NCI-H510A (cell line): ENCODE results near the gene LIN37.

ENCODE experiments used
- DNase-seq: peaks from one replicate; lab custom pipeline; 2025; lab: John Stamatoyannopoulos, UW

The LIN37 gene, protein sequence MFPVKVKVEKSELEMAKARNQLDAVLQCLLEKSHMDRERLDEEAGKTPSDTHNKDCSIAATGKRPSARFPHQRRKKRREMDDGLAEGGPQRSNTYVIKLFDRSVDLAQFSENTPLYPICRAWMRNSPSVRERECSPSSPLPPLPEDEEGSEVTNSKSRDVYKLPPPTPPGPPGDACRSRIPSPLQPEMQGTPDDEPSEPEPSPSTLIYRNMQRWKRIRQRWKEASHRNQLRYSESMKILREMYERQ

GRCh38 chr19:35748106-35749020 is at the start of gene LIN37:
Gene LIN37, plus strand, starts transcription at chr19:35748576. Its CDS starts 149 bp downstream, at chr19:35748725.
- DNase-seq = peak; percentile 96

DNA sequence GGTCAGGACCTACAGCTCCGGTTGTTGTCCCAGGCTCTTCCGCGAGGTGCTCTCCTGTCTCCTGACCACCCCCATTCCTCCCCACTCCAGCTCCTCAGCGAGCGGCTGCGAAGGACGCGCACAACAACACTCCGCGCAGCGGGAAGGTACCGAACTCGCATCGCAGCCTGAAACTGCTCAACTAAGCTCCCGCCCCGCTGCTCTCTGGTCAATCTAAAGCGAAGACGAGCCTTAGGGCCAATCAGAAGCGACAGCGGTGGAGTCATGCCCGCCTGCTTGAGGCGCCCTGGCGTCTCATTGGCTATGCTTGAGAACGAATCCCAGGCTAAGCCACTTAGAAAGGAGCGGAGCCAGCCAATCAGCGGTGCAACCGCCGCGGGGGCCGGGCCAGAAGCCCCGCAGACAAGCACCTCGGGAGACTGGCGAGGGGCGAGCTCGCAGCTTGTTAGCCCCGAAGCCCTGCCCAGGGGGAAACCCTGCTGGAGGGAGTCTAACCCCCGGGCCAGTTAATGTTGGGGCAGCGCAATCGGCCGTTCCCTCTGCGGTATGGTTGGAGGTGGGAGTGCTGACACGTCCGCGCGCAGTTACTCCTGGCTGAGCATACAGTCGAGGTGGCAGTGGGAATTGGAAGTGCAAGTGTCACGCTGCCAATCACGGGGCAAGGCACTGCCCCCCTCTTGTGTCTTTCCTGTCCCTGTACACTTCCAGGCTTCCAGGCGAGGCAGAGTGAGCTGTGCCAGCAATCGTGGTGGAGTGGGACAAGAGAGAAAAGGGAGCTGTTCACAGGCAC is 46.0 kb upstream of the LIN37 start:
- peak; percentile 96 for DNase-seq

- peak; percentile 26 for DNase-seq
Observed at GRCh38 chr19:35703343-35703742, 45.0 kb upstream of the LIN37 start.

GRCh38 chr19:35704218-35704617 is 44.2 kb upstream of the LIN37 start, which contains the start of gene ZBTB32:
Gene ZBTB32, plus strand, starts transcription at chr19:35704558. Its CDS starts 10,069 bp downstream, at chr19:35714627.
- no peak for DNase-seq

GRCh38 chr19:35708391-35708790 is 40.0 kb upstream of the LIN37 start:
- no peak for DNase-seq

DNA sequence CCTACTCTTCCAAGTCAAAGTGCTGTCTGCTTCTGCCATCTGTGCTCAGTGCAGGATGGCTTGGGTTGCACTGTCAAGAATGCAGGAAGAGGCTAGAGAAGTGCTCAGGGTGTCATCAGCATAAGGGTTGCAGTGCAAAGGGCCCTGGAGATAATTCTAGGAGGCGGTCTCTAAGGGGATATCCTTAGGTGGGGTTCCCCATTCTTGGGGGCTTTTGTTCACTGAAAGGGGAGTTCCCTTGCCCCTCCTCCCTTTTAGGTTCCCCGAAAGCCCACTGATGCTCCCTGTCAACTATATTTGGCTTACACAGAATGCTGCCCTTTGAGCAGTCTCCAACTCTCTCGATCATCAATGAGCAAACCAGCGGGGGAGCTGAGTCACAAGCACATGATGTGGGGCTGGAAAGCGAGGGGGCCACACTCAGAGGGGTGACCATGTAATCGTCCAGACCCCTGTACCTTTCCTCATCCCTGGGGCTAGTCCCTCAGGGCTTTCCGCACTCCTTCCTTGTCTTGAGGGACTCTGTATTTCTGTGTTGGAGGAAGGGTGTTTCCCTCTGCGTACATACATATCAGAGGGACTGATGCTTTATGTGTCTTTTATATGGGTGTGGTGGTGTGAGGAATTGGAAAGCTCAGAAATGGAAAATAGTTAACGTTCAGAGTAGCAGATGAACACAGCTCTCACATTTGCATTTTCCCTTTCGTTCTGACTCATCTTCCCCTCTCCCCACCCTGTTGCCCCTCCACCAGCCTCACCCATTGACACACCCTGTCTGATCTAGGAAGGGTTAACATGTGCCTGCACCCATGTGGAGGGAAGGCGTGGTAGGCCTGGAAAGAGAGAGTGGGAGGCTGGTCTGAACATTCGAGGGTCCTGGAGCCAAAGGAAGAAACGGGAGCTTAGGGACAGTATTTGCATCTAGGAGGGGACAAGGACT is 37.3 kb upstream of the LIN37 start:
- no peak for DNase-seq

- no peak for DNase-seq
Observed at GRCh38 chr19:35712567-35713505, 35.5 kb upstream of the LIN37 start.

- DNase-seq = no peak
Observed at GRCh38 chr19:35713506-35713850, 34.9 kb upstream of the LIN37 start.

- DNase-seq = no peak
Observed at GRCh38 chr19:35713904-35714495, 34.4 kb upstream of the LIN37 start.

GRCh38 chr19:35714601-35715354 is 33.6 kb upstream of the LIN37 start:
- no peak for DNase-seq

DNA sequence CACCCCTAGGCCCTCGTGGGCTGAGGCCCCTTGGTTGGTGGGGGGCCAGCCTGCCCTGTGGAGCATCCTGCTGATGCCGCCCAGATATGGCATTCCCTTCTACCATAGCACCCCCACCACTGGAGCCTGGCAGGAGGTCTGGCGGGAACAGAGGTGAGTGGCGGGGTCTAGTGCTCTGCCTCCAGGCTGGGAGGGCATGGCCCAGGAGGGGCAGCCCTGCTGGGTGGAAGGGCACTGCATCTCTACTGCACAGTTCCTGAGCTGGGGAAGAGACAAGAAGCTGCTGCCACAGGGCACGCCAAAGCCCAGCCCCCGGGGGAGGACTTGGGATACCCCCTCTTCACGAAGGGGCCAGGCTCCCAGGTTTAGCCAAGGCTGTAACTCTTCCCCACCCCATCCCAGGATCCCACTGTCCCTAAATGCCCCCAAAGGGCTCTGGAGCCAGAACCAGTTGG is 33.0 kb upstream of the LIN37 start:
- DNase-seq = no peak

- peak; percentile 32 for DNase-seq
Observed at GRCh38 chr19:35715981-35716800, 32.2 kb upstream of the LIN37 start.

GRCh38 chr19:35716801-35717664 is 31.3 kb upstream of the LIN37 start:
- peak; percentile 70 for DNase-seq

GRCh38 chr19:35717665-35718344 is 30.6 kb upstream of the LIN37 start, which contains the start of gene KMT2B:
Gene KMT2B, plus strand, starts transcription at chr19:35718003. Its CDS starts 16 bp downstream, at chr19:35718019.
- peak; percentile 94 for DNase-seq

DNA sequence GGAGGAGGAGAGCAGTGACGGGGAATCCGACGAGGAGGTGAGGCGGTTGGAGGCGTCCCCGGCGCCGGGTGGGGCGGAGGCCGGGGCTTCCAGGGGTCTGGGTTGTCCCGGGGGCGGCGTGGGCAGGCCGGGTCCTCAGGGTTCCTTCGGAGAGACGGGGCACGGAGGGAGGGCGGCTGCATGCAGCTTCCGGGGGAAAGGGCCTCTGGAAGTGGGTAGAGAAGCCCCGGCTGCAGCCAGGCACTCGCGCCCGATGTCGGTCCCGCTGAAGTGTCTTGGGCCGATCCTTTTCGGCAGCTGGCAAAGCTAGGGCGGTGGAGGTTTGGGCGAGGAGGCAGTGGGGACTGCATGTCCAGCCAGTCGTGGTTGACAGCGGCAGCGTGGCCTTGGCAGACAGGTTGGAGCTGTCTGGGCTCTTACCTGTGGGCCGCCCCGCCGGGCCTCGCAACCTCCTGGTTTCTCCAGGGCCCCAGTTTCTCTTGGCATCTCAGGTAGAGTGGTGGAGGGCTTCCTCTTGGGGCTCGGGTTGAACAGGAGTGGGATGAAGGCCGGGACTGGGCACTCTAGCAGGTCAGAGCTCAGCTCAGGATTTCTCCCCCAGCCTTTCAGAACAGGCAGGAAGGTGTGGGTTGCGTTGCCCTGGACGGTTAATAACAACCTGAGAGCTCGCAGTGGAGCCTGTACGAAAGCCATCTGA is 29.9 kb upstream of the LIN37 start:
- DNase-seq = no peak
